ENCODE results near the gene GDPD2.

GDPD2 gene

DNA sequence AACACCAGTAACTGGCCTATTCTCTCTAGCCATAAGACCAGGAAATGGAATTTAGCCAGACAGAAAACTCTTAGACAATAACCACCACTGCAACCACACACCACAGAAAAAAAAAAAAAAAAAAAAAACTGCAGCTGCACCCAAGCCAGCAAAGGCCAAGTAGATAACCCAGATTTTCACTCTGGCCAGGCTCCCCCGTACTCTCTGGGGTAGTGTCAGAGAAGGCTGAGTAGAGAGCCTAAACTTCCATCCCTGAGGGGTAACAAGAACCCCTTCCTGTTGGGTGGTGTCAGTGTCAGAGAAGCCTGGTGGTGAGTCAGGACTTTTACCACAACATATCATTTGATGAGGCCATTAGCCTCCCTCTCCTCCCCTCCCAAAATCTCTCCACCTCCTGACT is 15.9 kb downstream of the GDPD2 start:
- DNase-seq: no peak

DNA sequence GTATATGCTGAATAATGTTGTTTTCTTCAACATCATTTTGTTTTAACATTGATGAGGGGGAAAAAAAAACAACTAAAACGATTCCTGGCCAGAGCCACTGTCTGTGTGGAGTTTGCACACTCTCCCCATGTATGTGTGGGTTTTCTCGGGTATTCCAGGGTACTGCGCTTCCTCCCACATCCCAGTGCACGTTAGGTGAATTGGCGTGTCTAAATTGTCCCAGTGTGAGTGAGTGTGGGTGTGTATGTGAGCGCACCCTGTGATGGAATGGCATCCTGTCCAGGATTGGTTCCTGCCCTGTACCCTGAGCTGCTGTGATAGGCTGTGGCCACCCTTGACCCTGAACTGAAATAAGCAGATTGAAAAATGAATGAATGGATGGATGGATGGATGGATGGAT is 19.1 kb downstream of the GDPD2 start:
- DNase-seq: no peak

DNA sequence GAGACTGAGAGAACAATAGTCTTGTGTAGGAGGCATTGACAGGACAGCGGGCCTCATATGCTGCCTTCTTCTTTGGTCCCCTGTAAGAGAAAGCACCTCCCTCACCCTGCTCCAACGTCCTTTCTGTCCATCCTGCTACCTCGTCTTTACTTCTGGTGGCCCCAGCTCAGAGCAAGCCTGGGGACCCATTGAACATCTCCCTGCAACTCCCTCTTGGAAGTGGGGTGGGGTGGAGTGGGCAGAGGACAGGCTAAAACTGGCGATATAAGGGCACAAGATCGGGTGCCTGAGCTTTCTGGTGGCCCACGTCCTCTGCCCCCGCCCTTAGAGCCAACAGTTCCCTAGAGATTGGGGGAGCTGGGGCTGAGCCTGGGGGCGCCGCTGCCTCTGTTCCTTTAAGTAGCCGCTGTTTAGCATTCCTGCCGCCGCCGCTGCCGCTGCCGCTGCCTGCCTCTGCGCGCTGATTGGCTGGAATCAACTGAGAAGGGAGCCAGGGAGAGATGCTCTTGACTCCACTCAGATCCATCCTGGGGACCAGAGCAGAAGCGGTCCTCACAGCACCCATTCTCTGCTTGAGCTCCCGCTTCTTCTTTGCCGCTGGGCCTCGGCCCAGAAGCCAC is 21.3 kb downstream of the GDPD2 start, which contains the start of gene DLG3:
Gene DLG3, plus strand, starts transcription at position 510 of the 620 bp plus-strand sequence. CDS start 367 bp downstream, outside the sequence.
- DNase-seq: no peak

DNA sequence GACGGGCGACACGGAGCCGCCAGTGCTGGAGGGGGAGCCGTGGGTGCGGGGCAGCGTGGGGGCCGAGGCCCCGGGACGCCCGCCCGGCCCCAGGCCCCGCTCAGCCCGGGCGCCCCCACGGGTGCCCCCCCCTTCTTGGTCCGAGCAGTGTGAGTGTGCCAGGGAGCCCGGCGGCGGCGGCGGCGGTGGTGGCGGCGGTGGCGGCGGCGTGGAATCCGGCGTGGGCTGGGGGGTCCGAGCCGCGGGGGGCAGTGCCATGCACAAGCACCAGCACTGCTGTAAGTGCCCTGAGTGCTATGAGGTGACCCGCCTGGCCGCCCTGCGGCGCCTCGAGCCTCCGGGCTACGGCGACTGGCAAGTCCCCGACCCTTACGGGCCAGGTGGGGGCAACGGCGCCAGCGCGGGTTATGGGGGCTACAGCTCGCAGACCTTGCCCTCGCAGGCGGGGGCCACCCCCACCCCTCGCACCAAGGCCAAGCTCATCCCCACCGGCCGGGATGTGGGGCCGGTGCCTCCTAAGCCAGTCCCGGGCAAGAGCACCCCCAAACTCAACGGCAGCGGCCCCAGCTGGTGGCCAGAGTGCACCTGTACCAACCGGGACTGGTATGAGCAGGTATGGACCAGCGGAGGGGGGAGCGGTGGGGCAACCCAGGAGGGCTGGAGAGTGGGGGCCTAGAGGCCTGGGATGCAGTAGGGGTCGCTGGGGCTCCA is 22.0 kb downstream of the GDPD2 start:
- DNase-seq: no peak

DNA sequence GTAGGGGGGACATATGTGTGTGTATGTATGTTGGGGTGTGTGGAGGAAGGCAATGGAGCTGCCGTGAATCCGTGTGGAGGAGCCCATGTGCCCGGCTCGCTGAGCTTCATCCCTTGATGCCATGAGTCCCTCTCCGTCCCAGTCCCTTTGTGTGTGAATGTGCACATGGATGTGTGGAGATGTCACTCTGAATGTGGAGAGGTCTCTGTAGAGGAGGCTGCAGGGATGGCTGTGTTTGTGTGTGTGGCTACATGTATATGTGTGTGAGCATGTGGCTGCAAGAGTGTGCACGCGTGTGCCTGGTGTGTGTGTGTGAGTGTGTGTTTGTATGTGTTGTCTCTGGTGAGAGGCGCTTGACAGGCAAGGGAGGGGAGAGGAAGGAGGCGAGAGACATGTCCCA is 22.8 kb downstream of the GDPD2 start:
- DNase-seq: no peak

DNA sequence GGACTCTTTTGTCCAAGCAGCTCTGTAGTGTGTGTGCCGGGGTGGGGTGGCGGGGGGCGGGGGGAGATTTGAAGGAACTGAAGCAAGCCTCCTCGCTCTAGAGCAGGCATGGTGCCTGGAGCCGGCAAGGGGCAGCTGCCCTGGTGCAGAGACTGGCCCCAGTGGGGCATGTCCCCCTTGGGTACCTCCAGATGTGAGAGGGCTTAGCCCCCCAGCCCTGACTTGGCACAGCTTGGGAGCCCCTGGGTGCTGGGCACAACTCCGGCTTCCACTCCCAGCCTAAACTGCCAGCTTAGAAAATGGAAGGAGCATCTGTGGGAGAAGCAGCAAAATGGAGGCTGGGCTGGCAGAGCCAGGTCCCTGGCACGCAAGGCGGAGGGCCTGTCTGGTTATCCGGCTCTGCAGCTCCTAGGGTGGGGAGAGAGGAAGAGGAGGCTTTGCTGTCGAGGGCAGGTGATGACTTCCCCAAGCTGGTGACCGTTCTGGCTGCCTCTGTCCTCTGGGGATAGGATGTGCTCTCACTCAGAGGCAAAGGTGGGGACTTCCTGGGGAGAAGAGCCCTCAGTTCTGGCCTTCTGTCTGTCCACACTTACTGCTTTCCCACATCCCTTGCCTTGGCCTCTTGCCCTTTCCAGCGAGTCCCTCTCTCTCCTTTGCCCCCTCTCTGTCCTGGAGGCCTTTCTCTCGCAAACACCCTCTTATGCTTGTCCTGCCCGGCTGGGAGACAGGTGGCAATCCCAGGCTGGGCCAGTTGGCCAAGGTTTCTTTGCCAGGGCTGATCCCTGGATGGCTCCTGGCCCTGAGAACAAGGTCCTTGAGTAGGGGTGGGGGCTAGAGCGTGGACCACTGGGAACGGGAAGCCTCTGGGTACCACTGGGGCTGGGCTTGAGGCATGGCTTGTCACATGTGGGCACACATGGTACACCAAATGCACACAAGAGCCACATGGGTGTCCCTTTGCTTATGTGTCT is 23.6 kb downstream of the GDPD2 start:
- no peak for DNase-seq

DNA sequence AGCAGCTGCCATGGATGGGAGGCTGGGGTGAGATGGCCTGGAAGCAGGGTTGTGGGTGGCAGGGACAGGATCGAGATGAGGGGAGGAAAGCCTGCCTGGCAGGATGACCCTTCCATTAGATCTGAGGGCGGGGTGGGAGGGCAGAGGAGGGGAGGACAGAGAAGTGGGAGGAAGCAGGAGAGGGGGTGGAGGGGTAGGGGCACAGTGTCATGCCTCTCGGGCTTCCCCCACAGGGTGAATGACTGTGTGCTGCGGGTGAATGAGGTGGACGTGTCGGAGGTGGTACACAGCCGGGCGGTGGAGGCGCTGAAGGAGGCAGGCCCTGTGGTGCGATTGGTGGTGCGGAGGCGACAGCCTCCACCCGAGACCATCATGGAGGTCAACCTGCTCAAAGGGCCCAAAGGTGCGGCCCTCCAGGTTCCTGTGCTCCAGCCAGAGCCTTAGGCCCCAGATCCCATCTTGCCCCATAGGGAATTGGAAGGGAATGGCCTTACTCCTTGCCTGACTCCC is 26.4 kb downstream of the GDPD2 start:
- no peak for DNase-seq

DNA sequence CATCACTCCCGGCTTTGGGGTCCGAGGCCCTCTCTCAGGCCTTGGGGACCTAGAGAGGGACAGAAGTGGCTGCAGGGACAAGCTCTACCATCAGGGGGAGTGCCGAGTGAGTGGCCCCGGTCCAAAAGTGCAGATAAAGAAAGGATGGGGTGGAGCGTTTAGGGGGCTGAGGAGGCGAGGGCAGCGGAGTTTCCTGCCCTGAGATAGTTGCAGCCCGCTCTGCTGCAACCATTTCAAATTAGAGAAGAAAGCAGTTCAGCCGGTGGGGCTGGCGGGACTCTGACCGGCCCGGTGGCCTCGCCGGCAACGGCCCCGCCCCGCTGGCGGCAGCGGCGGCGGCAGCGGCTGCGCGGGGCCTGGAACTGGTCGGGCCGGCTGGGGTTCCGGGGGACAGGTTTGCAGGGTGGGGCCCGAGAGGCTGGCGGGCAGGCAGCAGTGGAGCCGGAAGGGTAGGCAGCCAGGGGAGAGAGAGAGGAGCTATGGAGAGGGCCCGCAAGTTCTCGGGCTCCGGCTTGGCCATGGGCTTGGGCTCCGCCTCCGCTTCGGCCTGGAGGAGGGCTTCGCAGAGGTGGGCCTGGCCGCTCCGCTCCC is 29.1 kb downstream of the GDPD2 start:
- DNase-seq: peak; percentile 51

DNA sequence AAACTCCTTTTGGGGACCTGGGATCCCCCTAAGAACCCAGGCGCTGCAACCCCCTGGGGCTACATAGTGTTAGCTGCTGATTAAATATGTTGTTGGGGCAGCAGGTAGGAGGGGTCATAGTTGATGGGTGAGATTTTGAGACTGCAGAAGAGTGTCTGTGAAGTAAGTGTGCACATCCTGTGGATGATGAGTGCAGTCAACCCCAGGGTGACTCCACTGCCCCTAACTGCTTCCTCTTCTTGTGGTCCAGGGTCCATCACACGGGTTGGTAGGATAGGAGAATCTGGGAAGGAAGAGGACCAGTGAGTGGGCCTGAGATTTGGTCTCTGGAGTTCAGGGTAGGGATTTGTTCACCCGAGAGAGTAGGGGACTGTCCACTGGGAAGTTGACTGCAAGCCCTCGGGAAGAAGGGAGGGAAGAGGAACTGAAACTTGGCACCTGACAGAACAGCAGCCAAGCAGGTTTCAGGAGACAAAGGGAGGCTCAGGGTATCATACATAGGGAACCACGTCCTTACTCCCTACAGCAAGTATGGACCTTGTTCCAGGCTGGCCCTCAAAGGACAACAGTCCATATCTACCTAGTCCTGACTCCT is 30.0 kb downstream of the GDPD2 start:
- DNase-seq: no peak

DNA sequence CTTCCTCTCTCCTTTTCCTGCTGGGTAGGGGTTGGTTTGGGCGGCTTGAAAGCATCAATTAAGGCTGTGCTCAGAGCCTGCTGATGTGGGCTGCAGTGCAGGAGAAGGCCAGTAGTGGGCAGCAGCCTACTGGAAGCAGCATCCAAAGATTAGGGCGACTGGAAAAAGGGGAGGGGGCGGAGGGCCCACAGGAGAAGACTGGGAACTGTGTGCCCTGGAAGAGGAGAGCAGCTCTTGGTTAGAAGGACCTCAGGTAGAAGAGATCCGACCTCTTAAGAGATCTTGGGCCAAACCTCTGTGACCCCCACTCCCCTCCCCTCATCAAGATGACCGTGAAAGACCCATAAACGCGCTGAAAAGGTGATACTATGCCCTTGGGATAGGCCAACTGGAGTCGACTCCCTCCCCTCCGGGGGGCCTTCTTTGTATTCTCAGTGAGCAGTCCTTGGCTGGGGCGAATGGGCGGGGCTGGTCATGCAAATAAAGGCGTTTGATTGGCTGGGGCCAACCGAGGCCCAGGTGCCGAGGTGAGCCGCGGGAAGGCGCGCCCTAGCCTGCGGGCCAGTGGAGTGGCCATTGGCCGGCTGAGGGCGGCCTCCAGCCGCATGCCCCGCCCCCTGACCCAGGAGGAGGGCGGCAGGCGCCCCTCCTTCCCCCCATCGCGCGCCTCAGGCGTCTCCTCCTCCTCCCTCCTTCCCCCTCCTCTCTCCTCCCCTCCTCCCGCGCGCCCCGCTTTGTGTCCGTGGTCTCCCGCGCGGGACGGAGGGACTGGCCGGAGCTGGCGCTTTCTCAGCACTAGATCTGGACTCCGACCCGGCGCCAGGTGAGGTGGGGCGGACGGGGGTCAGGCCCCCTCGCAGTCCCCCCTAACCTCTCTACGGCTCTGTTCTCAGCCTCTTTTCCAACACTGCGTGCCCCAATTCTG is 31.6 kb downstream of the GDPD2 start:
- peak; percentile 79 for DNase-seq

DNA sequence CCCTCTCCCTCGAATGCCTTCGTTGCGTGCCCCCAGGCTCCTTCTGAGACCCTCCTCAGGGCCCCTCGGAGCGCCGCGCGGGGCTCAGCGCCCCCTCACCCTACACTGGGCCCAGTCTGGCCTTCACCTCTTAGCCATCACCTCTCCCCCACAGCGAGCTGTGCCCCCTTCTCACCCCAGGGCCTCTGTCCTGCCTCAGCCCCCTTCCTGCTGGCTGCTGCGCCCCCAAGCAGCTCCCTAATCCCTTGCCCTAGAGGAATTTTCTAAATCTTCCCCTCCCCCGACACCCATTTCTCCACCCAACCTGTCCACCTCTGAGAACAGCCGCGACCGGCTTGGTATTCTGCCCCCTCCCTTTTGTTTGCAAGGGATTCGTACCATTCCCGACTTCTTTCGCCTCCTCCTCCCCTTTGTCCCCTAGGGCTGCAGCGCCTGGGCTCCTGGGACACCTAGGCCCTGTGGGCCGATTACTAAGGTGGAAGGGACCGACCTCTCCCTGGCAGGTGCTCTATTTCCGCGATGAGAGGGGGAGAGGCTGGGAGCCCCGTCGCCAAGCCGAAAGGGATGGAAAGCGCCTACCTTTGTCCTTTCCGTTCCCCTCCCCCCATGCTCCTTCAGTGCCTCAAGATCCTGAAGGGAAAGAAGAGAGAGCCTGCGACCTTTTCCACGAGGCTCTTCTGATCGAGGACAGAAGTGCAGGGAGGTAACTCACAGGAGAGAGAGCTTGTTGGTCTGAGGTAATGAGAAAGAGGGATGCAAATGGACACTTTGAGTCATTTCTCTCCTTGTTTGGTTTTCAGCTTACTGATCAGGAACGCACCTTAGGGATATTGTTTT is 32.5 kb downstream of the GDPD2 start:
- no peak for DNase-seq

DNA sequence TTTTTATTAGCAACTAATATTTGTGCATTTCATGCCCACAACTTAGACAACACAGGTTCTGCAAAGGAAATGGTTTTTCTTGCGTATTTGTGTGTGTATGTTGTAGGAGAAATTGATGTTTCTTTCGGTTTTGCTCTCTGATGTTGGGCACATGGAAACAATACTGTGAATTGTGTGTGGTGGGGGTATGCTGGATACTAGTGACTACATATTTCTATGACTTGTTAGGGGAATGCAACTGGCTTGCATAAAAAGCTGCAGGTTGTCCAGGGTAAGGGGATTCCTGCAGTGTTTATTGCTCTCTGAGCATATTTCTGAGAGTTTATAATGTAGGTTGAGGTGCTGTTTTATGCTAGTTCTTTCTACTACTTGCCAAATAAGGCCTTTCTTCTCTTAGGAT is 33.1 kb downstream of the GDPD2 start:
- no peak for DNase-seq

DNA sequence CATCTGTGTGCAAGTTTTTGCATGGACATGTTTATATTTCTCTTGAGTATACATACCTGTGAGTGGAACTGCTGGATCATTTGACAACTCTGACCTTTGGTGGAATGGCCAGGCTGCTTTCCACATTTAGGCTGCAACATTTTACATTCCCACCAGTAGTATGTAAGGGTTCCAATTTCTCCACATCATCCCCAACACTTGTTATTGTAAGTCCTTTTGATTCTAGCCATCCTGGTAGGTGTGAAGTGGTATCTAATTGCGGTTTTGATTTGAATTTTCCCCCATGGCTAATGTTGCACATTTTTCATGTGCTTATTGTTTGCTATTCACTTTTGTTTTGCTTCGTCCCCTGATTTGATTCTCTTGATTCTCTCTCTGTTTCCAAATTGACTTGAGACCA is 37.9 kb downstream of the GDPD2 start:
- no peak for DNase-seq

DNA sequence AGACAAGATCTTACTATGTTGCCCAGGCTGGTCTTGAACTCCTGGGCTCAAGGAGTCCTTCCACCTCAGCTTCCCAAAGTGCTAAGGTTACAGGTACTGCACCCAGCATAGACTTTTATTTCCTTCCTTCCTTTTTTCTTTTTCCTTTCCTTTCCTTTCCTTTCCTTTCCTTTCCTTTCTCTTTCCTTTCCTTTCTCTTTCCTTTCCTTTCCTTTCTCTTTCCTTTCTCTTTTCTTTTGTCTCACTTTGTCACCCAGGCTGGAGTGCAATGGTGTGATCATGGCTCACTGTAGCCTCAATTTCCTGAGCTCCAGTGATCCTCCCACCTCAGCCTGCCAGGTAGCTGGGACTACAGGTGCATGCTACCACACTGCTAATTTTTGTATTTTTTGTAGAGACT is 40.9 kb downstream of the GDPD2 start:
- no peak for DNase-seq

DNA sequence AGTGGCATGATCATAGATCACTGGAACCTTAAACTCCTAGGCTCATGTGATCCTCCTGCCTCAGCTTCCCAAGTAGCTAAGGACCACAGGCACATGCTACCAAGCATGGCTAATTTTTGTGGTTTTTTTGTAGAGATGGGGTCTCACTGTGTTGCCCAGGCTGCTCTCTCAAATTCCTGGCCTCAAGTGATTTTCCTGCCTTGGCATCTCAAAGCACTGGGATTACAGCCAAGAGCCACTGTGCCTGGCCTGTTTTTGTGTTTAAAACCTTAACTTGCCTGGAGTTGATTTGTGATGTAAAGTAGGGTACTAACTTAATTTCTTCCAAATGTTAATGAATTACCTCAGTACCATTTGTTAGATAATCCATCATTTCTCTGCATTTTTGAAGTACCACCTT is 43.9 kb downstream of the GDPD2 start:
- DNase-seq: no peak

DNA sequence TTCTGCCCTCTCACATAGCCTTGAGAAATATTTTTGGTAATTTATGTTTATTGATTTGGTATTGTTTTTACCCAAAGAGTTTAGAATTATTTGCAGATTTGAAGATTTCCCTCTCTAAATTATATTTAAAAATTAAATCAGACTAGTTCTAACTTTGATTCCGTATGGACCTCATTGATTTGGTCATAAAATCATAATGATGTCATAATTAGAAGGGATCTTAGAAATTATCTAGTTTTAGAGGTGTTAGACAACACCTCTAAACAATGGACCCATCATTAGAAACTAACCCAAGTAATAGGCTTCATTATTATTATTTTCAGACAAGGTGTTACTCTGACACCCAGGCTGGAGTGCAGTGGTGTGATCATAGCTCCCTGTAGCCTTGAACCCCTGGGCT is 45.6 kb downstream of the GDPD2 start:
- no peak for DNase-seq

DNA sequence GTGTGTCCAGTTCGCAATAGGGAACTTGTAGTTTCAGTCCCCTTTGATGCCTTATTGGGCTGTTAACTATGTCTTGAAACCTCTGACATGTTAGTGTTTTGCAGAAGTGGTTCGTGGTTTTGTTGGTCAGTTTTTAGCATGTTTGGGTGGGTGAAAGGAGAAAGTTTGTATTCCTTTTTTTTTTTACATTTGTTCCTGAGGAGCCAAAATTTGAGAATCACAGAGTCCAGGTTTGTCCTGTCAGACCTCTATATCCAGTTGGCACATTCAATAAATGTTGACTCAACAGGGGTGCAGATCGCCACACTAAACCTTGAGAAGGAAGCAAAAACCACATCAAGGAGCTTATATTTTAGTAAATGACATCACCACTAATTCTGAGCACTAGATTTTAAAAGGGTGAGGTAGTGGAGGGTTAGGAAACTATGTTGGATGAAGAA is 47.8 kb downstream of the GDPD2 start:
- DNase-seq: no peak

DNA sequence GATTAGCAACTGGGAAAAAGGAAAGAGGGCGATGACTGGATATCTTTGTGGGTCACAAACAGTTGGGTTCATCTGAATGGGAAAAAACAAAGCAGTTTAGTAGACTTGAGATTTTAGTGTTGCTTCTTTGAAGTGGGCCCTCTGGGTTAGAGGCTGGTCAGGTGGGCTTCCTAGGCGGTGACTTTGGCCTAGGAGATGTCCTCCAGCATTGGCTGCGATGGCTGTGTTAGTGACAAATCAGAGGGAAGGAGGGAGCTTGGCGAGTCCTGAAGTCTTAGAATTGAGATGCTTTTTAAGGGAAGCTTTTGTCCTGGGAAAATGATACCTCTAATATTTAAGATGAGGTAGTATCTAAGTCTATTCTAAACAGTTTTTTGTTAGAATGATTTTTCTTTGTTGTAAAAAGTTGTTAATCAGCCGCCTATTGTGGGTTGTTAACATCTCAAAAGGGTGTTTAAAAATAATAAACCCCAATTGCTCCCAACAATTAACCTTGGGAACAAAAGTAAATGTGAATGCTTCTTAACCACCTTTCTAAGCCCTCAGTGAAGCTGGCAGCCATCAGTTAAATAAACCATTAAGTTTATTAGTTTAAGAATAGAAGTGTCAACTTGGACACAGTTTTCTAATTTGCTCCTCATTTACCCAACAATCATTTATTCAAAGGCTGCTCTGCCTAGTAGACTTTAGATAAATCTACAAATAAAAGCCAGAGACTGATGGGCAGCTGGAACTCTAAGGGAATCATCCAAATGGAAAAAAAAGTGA is 53.2 kb downstream of the GDPD2 start:
- DNase-seq: no peak

DNA sequence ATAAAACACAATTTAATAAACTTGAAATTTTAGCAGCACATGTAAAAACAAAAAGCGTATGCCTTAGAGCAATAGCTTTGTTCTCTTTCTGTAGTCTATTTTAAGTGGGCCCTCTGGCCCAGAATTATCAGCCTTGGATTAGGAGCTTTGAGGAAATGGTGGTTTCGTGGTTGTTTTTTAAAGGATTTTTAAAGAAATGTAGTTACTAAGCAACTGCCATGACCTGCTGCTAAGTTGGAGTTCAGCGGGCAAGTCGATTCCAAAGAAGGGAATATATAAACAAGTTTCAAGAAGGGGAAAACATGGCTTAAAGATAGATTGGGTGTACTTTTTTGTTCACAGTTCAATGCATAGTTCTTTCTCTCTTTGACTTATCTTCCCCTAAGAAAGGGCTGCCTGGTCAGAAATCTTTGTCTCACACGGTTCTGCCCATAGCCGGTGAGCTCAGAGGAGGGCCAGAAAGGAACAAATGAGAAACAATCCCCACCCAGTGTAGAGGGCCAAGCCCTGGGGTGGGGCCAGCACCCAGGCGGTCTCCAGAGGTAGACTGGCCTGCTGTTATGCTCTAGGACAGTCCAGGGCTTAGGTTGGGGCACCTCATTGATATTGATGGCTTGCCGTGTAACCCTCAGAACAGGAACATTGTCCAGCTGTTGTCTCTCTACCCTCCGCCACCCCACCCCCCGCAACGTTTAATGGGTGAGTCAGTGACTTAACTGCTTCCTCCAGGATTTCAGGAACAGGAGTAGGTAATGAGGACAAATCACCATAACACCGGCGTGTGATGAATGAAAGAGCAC is 54.0 kb downstream of the GDPD2 start:
- DNase-seq: no peak

Data from left hindlimb (tissue), 1 donor.